Nucleus accumbens (tissue), 56 donors: ENCODE results near the gene RAB3B.
"Not testable (repeated sequence)": the region's sequence is repeated elsewhere in the genome, so short reads cannot be mapped to it uniquely, and the experiment has no call there.

ENCODE experiments used
- DNase-seq, 56 donors: peaks; one replicate each; lab custom pipeline; 2025; lab: John Stamatoyannopoulos, UW

Gene RAB3B

DNA sequence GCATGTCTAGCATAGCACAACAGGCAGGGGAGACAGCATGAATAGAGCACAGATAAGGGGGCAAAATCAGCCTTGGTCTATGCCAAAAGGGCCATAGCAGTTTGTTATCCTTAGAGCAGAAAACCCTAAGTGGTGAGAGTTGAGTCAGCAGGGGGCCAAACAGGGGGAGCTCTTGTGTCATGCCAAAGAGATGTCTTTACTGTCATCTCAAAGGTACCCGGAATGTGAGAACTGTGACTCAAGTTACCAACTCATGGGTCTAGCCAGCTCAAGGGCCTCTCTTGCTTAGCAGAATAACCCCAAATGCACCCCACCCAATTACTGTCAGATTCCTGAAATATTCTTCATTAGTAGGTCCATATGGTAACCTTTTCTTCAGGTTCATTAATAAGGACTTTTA lies 66.0 kb downstream of the RAB3B start:
- no peak for DNase-seq

- DNase-seq, result no peak
Observed at GRCh38 chr1:51922040-51922439, 68.5 kb downstream of the RAB3B start.

GRCh38 chr1:51920130-51920529 lies 70.4 kb downstream of the RAB3B start:
- DNase-seq, result no peak

DNA sequence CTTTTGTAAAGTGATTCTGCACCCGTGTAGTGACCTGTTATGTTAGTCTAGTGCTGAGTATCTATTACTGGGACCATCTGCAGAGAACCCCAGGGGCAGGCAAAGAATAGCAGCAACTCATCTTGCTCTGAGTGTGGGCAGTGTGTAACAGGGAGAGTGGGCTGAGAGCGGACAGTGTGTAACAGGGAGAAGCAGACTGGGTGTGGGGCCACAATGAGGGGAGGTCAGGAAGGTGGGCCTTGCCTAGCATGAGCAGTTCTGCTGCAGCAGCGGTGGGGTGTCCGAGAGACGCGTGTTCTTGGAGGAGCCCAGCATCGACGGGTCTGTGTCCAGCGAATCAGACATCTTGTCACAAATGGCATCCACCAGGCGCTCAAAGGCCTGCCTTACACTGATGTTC lies 70.8 kb downstream of the RAB3B start:
- DNase-seq, result no peak

DNA sequence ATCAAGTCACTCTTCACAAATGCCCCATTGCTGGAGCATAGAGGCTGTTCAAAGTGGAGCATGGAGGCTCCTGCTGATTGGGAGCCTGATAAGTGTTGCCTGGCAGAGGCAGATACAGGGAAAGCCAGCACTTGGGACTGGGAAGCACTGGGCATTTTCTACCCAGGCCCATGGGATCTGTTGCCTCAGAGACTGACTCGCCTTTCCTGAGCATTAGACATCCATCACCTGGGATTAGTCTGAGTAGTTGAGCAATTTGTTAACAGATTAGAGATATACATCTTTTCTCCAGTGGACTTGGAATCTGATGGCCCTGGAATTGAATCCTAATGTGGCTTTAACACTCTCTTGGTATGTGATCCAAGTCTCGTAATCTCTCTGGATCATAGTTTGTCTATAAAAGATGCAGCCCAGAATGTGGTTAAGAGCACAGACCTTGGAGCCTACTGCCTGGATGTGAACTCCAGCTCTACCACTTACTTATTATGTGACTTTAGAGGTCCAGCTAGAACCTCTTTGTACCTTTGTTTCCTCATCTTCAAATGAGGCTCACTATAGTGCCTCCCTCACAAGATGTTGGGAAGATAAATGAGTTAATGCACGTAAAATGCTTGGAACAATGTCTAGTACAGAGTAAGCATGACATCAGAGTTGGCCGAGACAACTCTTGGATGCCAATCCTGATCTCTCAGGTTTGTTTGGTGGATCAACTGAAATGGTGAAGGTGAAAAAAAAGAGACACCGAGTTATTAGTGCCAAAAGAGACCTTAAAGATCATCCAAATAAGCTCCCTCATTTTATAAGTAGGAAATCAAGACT lies 73.7 kb downstream of the RAB3B start:
- no peak for DNase-seq

- no peak for DNase-seq
Observed at GRCh38 chr1:51915951-51916350, 74.5 kb downstream of the RAB3B start.

DNA sequence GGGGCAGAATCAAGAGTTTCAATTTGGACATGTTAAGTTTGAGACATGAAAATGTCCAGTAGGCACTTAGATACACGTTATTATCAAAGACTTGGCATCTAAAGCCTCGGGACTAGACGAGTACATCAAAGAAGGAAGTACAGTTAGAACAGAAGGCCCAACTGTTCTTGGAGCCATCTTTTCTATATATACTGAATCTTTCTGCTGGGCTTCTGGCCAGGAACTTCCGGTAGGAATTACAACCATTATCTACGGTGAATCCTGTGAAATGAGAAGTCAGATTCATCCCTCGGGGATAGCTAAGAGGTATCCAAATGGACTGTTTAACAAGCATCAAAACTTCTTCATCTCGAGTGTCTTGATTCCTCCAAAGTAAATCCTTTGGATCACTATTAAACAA lies 77.6 kb downstream of the RAB3B start:
- DNase-seq, result no peak

- DNase-seq, result no peak
Observed at GRCh38 chr1:51910221-51911000, 80.1 kb downstream of the RAB3B start.

- DNase-seq, result no peak
Observed at GRCh38 chr1:51908499-51908898, 82.0 kb downstream of the RAB3B start.

GRCh38 chr1:51907079-51907702 lies 83.3 kb downstream of the RAB3B start:
- no peak for DNase-seq

- DNase-seq, result peak in 12 of 56 donors; percentile 1 to 21 (median 8)
Observed at GRCh38 chr1:51906306-51907078, 84.0 kb downstream of the RAB3B start.

GRCh38 chr1:51902456-51902855 lies 88.0 kb downstream of the RAB3B start:
- DNase-seq, result no peak

DNA sequence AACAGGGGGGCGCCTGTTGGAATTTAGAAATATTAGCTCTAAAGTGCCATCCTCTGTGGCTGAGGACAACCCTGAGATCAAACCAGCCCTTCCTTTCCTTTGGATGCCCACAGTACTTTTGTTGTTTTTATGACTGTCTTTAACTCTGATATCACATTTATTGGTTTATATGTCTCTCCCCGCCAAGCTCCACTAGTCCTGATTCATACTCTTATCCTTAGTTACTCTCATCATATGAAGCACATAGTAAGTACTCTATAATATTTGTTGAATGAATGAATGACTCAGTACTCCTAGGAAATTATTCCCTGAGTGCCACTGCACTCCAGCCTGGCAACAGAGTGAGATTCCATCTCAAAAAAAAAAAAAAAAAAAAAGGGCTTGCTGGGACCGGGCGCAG lies 89.3 kb downstream of the RAB3B start:
- no peak for DNase-seq

DNA sequence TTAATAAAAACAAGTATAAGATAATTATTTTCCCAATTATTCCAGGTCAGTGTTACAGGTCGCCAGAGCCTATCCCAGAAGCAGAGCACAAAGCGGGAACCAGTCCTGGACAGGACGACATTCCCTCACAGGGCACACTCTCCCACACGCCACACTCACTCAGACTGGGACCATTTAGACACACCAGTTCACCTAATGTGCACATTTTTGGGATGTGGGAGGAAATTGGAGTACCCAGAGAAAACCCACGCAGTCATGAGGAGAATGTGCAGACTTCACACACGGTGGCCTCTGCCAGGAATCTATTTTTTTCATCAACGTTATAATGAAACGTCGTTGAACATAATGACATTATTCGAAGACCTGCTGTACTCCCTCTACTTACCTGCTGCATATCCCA lies 91.5 kb downstream of the RAB3B start:
- no peak for DNase-seq

- DNase-seq, result no peak
Observed at GRCh38 chr1:51898090-51898734, 92.3 kb downstream of the RAB3B start.

- no peak for DNase-seq
Observed at GRCh38 chr1:51897699-51898031, 92.8 kb downstream of the RAB3B start.

GRCh38 chr1:51894748-51895147 lies 95.8 kb downstream of the RAB3B start:
- DNase-seq, result not testable (repeated sequence)

- peak; percentile 85 to 100 (median 98) for DNase-seq
Observed at GRCh38 chr1:51878616-51879336, 111.7 kb downstream of the RAB3B start, which contains the start of gene NRDC. Gene NRDC (minus strand): TSS chr1:51878727. CDS start chr1:51878615, 112 bp downstream.

- peak in 1 of 56 donors; percentile 40 for DNase-seq
Observed at GRCh38 chr1:51878308-51878615, 112.2 kb downstream of the RAB3B start.
